CD4-positive, alpha-beta T cell (primary cell): ENCODE measurements around the gene IQGAP2. TPM values are rescaled to one million over a fixed set of nuclear protein-coding genes. Genes with fewer than 3 reads are reported as not detected.

Experiments
- ATAC-seq: fragments of 200-7000 bp; cut with Tn5 transposase; one replicate; pipeline ENCODE4 v1.10.0; 2022; ENCODE audit warnings: mild to moderate bottlenecking; ENCODE audit not compliant: poor library complexity
- CTCF ChIA-PET: fragments of 350-600 bp; sonication (Branson Sonifier 250); formaldehyde crosslinking; loops from one replicate; lab custom pipeline; 2021; ENCODE audit warnings: antibody characterized with exemption, inconsistent platforms; lab: Charles Lee
- POLR2A ChIA-PET: fragments of 350-600 bp; sonication (Branson Sonifier 250); formaldehyde crosslinking; loops from one replicate; lab custom pipeline; 2021; ENCODE audit warnings: antibody characterized with exemption, inconsistent platforms; lab: Charles Lee
- DNase-seq, 14 experiments: peaks; one replicate each; pipeline ENCODE4 v3.0.0-alpha.2; 2013 to 2020; ENCODE audit warnings: mixed read lengths in 2 of 14
- H3K27ac ChIP-seq, 2 donors: one replicate each; pipeline versions ENCODE4 v1.5.1 to v1.7.0; 2013; ENCODE audit warnings: low read length in 2 of 2, low read depth in 1 of 2, mild to moderate bottlenecking in 1 of 2
- H3K27me3 ChIP-seq, 2 experiments: 1 replicate in 1 of 2; 2 replicates in 1 of 2; pipeline versions ENCODE4 v1.6.1 to v1.7.0; 2013; ENCODE audit warnings: low read length in 2 of 2, control low read depth in 1 of 2, mild to moderate bottlenecking in 1 of 2, moderate library complexity in 1 of 2; ENCODE audit not compliant: insufficient read depth in 2 of 2, control insufficient read depth in 1 of 2
- H3K36me3 ChIP-seq: one replicate; pipeline ENCODE4 v1.6.1; 2013; ENCODE audit warnings: low read length, control low read depth; ENCODE audit not compliant: insufficient read depth
- H3K4me1 ChIP-seq: one replicate; pipeline ENCODE4 v1.6.1; 2013; ENCODE audit warnings: low read length, control low read depth; ENCODE audit not compliant: insufficient read depth
- H3K4me3 ChIP-seq: one replicate; pipeline ENCODE4 v1.5.1; 2013; ENCODE audit warnings: mild to moderate bottlenecking, low read length, moderate library complexity
- H3K9me3 ChIP-seq, 2 experiments: 1 replicate in 1 of 2; 2 replicates in 1 of 2; pipeline versions ENCODE4 v1.6.1 to v1.7.0; 2013; ENCODE audit warnings: low read length in 2 of 2, mild to moderate bottlenecking in 2 of 2, control low read depth in 1 of 2, moderate library complexity in 1 of 2; ENCODE audit not compliant: control insufficient read depth in 1 of 2, insufficient read depth in 1 of 2
- H3K27ac Mint-ChIP-seq: one replicate; pipeline ENCODE4 v1.8.0; 2020; ENCODE audit warnings: mixed read lengths
- H3K27me3 Mint-ChIP-seq: one replicate; pipeline ENCODE4 v1.8.0; 2021; ENCODE audit warnings: mixed read lengths
- H3K36me3 Mint-ChIP-seq: one replicate; pipeline ENCODE4 v1.8.0; 2021; ENCODE audit warnings: low read depth, mixed read lengths
- H3K4me1 Mint-ChIP-seq: one replicate; pipeline ENCODE4 v1.8.0; 2021; ENCODE audit warnings: low read depth, mixed read lengths
- H3K4me3 Mint-ChIP-seq: one replicate; pipeline ENCODE4 v1.8.0; 2020; ENCODE audit warnings: mild to moderate bottlenecking, mixed read lengths
- H3K9me3 Mint-ChIP-seq: one replicate; pipeline ENCODE4 v1.8.0; 2020; ENCODE audit warnings: mixed read lengths
- CTCF ChIP-seq: fragments of 200-600 bp; IDR thresholded peaks from one replicate; pipeline ENCODE4 v1.8.0; 2022; ENCODE audit warnings: antibody characterized with exemption, mild to moderate bottlenecking
- intact Hi-C, 2 experiments: fragments of 100-400 bp; cut with DNase I in 1 of 2; cut with micrococcal nuclease in 1 of 2; formaldehyde crosslinking; loops; one replicate each; pipeline versions ENCODE4 v1.15.1 to v1.9.0; 2023 to 2025; cut with DNase I, micrococcal nuclease
- total RNA-seq, 174 experiments: library from RNA in 2 of 174; stranded (reverse) in 2 of 174; gene quantifications; one replicate each; pipeline ENCODE4 v1.2.3 and lab custom pipeline; 2021 to 2026

Gene IQGAP2
- total RNA-seq, 2 experiments from 2014 or later, result 58.8 TPM

- peaks cover 0 to 3% of the 10 kb centered on the region in 2 experiments for H3K9me3 ChIP-seq
- TF ChIP-seq CTCF, result no peak
- no peaks in the 10 kb centered on the region for H3K27me3 ChIP-seq
- H3K4me3 Mint-ChIP-seq, result no peak overlapping the region
- ATAC-seq (no peak), DNase-seq (no peak)
- peaks cover 62% of the 10 kb centered on the region for H3K36me3 Mint-ChIP-seq
- no peaks in the 10 kb centered on the region for H3K9me3 Mint-ChIP-seq
- H3K27ac Mint-ChIP-seq, result no peak overlapping the region
- no peak overlapping the region for H3K4me3 ChIP-seq
- H3K27me3 Mint-ChIP-seq, result no peaks in the 10 kb centered on the region
- ChIA-PET POLR2A (no interaction called here), CTCF (interaction anchor here (0.6 to 2.2 kb wide), 2 partner anchors 15 to 40 kb away, joined by 3 to 5 read pairs; partner anchors contain the start of gene IQGAP2)
- peaks cover 21% of the 10 kb centered on the region for H3K4me1 ChIP-seq
- H3K27ac ChIP-seq, result no peak overlapping the region
- intact Hi-C loops, result no loop called here
- H3K36me3 ChIP-seq, result peaks cover 17% of the 10 kb centered on the region
- peaks cover 61% of the 10 kb centered on the region for H3K4me1 Mint-ChIP-seq
Observed at GRCh38 chr5:76443066-76443800, 40.1 kb downstream of the IQGAP2 start.

GRCh38 chr5:76445063-76445462 lies 42.0 kb downstream of the IQGAP2 start:
- Mint-ChIP-seq H3K4me3 (no peak overlapping the region), H3K4me1 (peaks cover 66% of the 10 kb centered on the region), H3K27me3 (no peaks in the 10 kb centered on the region), H3K9me3 (no peaks in the 10 kb centered on the region), H3K27ac (no peak overlapping the region), H3K36me3 (peaks cover 66% of the 10 kb centered on the region)
- ChIA-PET POLR2A (no interaction called here), CTCF (no interaction called here)
- intact Hi-C loops, result no loop called here
- no peak overlapping the region for H3K4me3 ChIP-seq
- peaks cover 27% of the 10 kb centered on the region for H3K36me3 ChIP-seq
- DNase-seq (no peak), ATAC-seq (no peak)
- TF ChIP-seq CTCF, result no peak
- peaks cover 34% of the 10 kb centered on the region for H3K4me1 ChIP-seq
- no peak overlapping the region for H3K27ac ChIP-seq
- H3K9me3 ChIP-seq, result no peaks in the 10 kb centered on the region
- H3K27me3 ChIP-seq, result no peaks in the 10 kb centered on the region

- DNase-seq (no peak), ATAC-seq (no peak)
- peaks cover 30% of the 10 kb centered on the region for H3K4me1 ChIP-seq
- no peaks in the 10 kb centered on the region for H3K27me3 Mint-ChIP-seq
- no peaks in the 10 kb centered on the region for H3K9me3 Mint-ChIP-seq
- ChIA-PET CTCF (no interaction called here), POLR2A (no interaction called here)
- H3K4me1 Mint-ChIP-seq, result peaks cover 74% of the 10 kb centered on the region
- no peak for TF ChIP-seq CTCF
- H3K27ac Mint-ChIP-seq, result no peak overlapping the region
- H3K9me3 ChIP-seq, result no peaks in the 10 kb centered on the region
- intact Hi-C loops, result no loop called here
- H3K27me3 ChIP-seq, result no peaks in the 10 kb centered on the region
- no peak overlapping the region for H3K27ac ChIP-seq
- H3K36me3 Mint-ChIP-seq, result peaks cover 72% of the 10 kb centered on the region
- peaks cover 27% of the 10 kb centered on the region for H3K36me3 ChIP-seq
- H3K4me3 ChIP-seq, result no peak overlapping the region
- no peak overlapping the region for H3K4me3 Mint-ChIP-seq
Observed at GRCh38 chr5:76445830-76446229, 42.7 kb downstream of the IQGAP2 start.
